ENCODE results near the gene CDH4. TPM values are rescaled to one million over a fixed set of nuclear protein-coding genes. Genes with fewer than 3 reads are reported as not detected.

Gene CDH4
- total and polyA plus RNA-seq, 2 of the 4 experiments (the other 2 are of a cell fraction): 1.6 to 3.5 TPM

DNA sequence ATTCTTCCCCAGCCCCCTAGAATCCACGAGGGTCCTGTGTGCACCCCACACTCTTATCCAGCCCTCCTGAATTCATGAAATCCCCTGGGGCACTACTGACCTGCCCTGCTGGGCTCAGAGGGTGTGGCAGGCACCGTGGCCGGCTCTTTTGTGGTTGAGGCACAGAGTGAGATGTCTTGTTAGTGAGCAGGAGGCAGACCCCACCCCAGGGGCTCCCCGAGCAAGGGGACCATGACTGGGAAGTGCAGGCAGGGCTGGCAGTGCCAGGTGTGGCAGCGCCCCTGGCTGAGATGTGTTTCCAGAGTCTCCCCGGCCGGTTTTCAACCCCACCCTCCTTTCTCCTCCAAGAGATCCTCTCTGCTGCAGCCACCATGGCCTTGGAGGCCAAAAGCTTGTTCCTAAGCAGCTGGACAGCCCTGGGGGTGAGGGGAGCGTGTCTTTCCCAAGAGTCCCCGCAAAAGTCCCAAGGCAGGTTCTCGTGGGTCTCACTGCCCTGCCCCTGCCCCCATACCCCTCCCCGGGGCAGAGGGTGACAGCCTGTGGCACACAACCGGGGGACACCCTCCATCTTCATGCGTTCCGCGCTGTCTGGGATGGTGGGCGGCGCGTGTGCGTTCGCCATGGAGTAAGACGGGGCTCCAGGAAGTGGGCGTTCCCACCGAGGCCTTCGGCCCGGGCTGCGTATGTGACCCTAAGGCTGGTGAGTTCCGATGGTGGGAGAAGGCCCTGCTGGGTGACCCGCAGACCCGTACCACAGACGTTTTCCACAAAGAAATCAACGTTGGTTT, 604.8 kb downstream of the CDH4 start:
- in situ Hi-C loops (cut with MboI; ENCODE audit: low sequenced_read_pairs): no loop called here

More for the DNA sequence above, 604.8 kb downstream of the CDH4 start:
- ATAC-seq (ENCODE audit: low read depth) (no peak), DNase-seq (no peak)
- H2BK20ac ChIP-seq (ENCODE audit: low read depth, low read length): no peak overlapping the region
- no peaks in the 10 kb centered on the region for H3K4me1 ChIP-seq (ENCODE audit: control insufficient read depth, insufficient read depth, low read length)
- H2AK5ac ChIP-seq (ENCODE audit: low read depth, low read length): no peak overlapping the region
- no peak overlapping the region for H3K23ac ChIP-seq (ENCODE audit: low read depth, low read length)
- H3K14ac ChIP-seq (replicated peaks; ENCODE audit: low read depth, low read length): no peak overlapping the region
- H2AFZ ChIP-seq (replicated peaks; ENCODE audit: low read length, poor library complexity): no peak overlapping the region
- no peak overlapping the region for H3K56ac ChIP-seq (ENCODE audit: extremely low read depth, insufficient read depth, low read length)
- no peak overlapping the region for H4K8ac ChIP-seq (ENCODE audit: low read depth in 2 of 2, low read length in 2 of 2)
- H3K18ac ChIP-seq (ENCODE audit: low read depth, low read length): no peak overlapping the region
- POLR2A ChIA-PET (ENCODE audit: unreplicated experiment): no interaction called here
- no peaks in the 10 kb centered on the region for H4K20me1 ChIP-seq (ENCODE audit: insufficient read depth, low read length)
- no TSS peak for BruUV-seq (replicated peaks)
- no peak overlapping the region for H2BK120ac ChIP-seq (ENCODE audit: low read depth, low read length)
- intact Hi-C loops (cut with micrococcal nuclease) (no loop called here), dilution Hi-C loops (cut with HindIII; ENCODE audit: low sequenced_read_pairs, unreplicated experiment) (no loop called here)
- no peaks in the 10 kb centered on the region for H3K79me1 ChIP-seq (ENCODE audit: low read depth in 1 of 2, low read length in 2 of 2)
- H3K27ac ChIP-seq (ENCODE audit: insufficient read depth, low read length): no peak overlapping the region
- H4K91ac ChIP-seq (ENCODE audit: insufficient read depth, low read depth, low read length): no peak overlapping the region
- H3K9ac ChIP-seq (ENCODE audit: low read depth, low read length): no peak overlapping the region
- H3K27me3 ChIP-seq (ENCODE audit: control insufficient read depth, insufficient read depth, low read length): no peaks in the 10 kb centered on the region; the same call in 1 of the 2 replicates
- CTCF ChIA-PET: no interaction called here
- peaks cover 6% of the 10 kb centered on the region; the same call in 1 of the 2 replicates for H3K9me3 ChIP-seq (ENCODE audit: control insufficient read depth, insufficient read depth, low read length)
- no peak overlapping the region for H2BK15ac ChIP-seq (ENCODE audit: low read depth, low read length)
- no peaks in the 10 kb centered on the region for H3K9me1 ChIP-seq (ENCODE audit: insufficient read depth, low read length)
- H2BK5ac ChIP-seq (ENCODE audit: low read depth, low read length, poor library complexity, severe bottlenecking): no peak overlapping the region
- no peaks in the 10 kb centered on the region for H3K36me3 ChIP-seq (ENCODE audit: control insufficient read depth, insufficient read depth, low read length)
- H3K4me2 ChIP-seq (ENCODE audit: low read depth, low read length): no peak overlapping the region
- peak overlapping the region; percentile 65 for H2AK9ac ChIP-seq (replicated peaks; ENCODE audit: low read depth, low read length, poor library complexity)
- no peak overlapping the region for H4K5ac ChIP-seq (ENCODE audit: low read depth, low read length)
- 83% methylated on average over 9 of the region's 31 CpGs; no CpG with 5 or more reads in 1 of the 2 experiments for WGBS, 2 experiments (ENCODE audit: extremely low coverage in 2 of 2, insufficient read length in 1 of 2)
- no peak overlapping the region for H3K4me3 ChIP-seq (ENCODE audit: insufficient read depth, low read depth, low read length)
- TF ChIP-seq, protein P1, sequence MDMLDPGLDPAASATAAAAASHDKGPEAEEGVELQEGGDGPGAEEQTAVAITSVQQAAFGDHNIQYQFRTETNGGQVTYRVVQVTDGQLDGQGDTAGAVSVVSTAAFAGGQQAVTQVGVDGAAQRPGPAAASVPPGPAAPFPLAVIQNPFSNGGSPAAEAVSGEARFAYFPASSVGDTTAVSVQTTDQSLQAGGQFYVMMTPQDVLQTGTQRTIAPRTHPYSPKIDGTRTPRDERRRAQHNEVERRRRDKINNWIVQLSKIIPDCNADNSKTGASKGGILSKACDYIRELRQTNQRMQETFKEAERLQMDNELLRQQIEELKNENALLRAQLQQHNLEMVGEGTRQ (IDR thresholded peaks at IDR 0.05; ENCODE audit: low read depth, low read length): no peak
- TF ChIP-seq RCOR1 (IDR thresholded peaks at IDR 0.05; ENCODE audit: insufficient replicate concordance, low read length): no peak
- TF ChIP-seq SMC3 (IDR thresholded peaks at IDR 0.05; ENCODE audit: low read depth, low read length): no peak
- TF ChIP-seq, protein P2, sequence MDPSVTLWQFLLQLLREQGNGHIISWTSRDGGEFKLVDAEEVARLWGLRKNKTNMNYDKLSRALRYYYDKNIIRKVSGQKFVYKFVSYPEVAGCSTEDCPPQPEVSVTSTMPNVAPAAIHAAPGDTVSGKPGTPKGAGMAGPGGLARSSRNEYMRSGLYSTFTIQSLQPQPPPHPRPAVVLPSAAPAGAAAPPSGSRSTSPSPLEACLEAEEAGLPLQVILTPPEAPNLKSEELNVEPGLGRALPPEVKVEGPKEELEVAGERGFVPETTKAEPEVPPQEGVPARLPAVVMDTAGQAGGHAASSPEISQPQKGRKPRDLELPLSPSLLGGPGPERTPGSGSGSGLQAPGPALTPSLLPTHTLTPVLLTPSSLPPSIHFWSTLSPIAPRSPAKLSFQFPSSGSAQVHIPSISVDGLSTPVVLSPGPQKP (IDR thresholded peaks at IDR 0.05; ENCODE audit: borderline replicate concordance, low read depth, low read length): no peak
- TF ChIP-seq RFX5 (IDR thresholded peaks at IDR 0.05; ENCODE audit: low read depth, low read length): no peak
- TF ChIP-seq BHLHE40 (IDR thresholded peaks at IDR 0.05; ENCODE audit: low read depth, low read length): no peak
- TF ChIP-seq POLR2A (IDR thresholded peaks at IDR 0.05; ENCODE audit: low read depth, low read length): no peak
- TF ChIP-seq MXI1 (IDR thresholded peaks at IDR 0.05; ENCODE audit: borderline replicate concordance, low read depth, low read length): no peak
- TF ChIP-seq FOS (IDR thresholded peaks at IDR 0.05; ENCODE audit: low read depth, low read length): no peak
- TF ChIP-seq CHD1 (IDR thresholded peaks at IDR 0.05; ENCODE audit: low read depth, low read length): no peak
- no peak for TF ChIP-seq MAFK (IDR thresholded peaks at IDR 0.05; ENCODE audit: low read depth, low read length)
- TF ChIP-seq RAD21 (IDR thresholded peaks at IDR 0.05; ENCODE audit: low read length): no peak
- TF ChIP-seq CEBPB (IDR thresholded peaks at IDR 0.05; ENCODE audit: low read depth, low read length): no peak
- TF ChIP-seq NFE2L2 (IDR thresholded peaks at IDR 0.05; ENCODE audit: low read depth, low read length): no peak
- TF ChIP-seq, protein P3, sequence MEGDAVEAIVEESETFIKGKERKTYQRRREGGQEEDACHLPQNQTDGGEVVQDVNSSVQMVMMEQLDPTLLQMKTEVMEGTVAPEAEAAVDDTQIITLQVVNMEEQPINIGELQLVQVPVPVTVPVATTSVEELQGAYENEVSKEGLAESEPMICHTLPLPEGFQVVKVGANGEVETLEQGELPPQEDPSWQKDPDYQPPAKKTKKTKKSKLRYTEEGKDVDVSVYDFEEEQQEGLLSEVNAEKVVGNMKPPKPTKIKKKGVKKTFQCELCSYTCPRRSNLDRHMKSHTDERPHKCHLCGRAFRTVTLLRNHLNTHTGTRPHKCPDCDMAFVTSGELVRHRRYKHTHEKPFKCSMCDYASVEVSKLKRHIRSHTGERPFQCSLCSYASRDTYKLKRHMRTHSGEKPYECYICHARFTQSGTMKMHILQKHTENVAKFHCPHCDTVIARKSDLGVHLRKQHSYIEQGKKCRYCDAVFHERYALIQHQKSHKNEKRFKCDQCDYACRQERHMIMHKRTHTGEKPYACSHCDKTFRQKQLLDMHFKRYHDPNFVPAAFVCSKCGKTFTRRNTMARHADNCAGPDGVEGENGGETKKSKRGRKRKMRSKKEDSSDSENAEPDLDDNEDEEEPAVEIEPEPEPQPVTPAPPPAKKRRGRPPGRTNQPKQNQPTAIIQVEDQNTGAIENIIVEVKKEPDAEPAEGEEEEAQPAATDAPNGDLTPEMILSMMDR (conservative IDR thresholded peaks at IDR 0.05; ENCODE audit: low read depth, low read length): no peak
- TF ChIP-seq MAZ (IDR thresholded peaks at IDR 0.05; ENCODE audit: borderline replicate concordance, low read depth, low read length): no peak
- H3K4ac ChIP-seq (ENCODE audit: low read depth, low read length): no peak overlapping the region

All from IMR-90 (cell line).